Endothelial cell of umbilical vein (primary cell): ENCODE data around the gene ZNF423. TPM values are rescaled to one million over a fixed set of nuclear protein-coding genes. Genes with fewer than 3 reads are reported as not detected.

Experiments
- BruUV-seq: library from RNA; stranded (reverse); fragments of 400-500 nt; replicated peaks from 2 replicates; lab custom pipeline; 2021; lab: Mats Ljungman, UMichigan
- CTCF ChIA-PET: fragments of 300-600, 350-600 bp; sonication (Branson Sonifier 250); formaldehyde crosslinking; loops from one replicate; lab custom pipeline; 2021; ENCODE audit warnings: antibody characterized with exemption, inconsistent platforms; lab: Charles Lee
- POLR2A ChIA-PET: fragments of 300-600, 350-600 bp; sonication (Branson Sonifier 250); formaldehyde crosslinking; loops from one replicate; lab custom pipeline; 2021; ENCODE audit warnings: antibody characterized with exemption, inconsistent platforms; lab: Charles Lee
- DNase-seq: peaks from one replicate; pipeline ENCODE4 v3.0.0-alpha.2; 2011; ENCODE audit warnings: low read depth, low spot score
- FAIRE-seq: peaks from 2 replicates; lab custom pipeline; 2011; peaks lifted over from hg19 to GRCh38; lab: Jason Lieb, UNC
- H2AFZ ChIP-seq: 2 replicates; pipeline ENCODE4 v1.6.0; 2012; ENCODE audit warnings: low read depth, low read length, control low read depth, inconsistent platforms
- H3K27ac ChIP-seq: 2 replicates; pipeline ENCODE4 v1.5.1; 2011; ENCODE audit warnings: low read depth, mild to moderate bottlenecking, control low read depth, low read length, moderate library complexity; ENCODE audit not compliant: insufficient read depth
- H3K27me3 ChIP-seq, 2 experiments: 2 replicates each; pipeline versions ENCODE4 v1.6.0 to v1.6.1; 2011; ENCODE audit warnings: low read length in 2 of 2, mixed read lengths in 1 of 2; ENCODE audit not compliant: control insufficient read depth in 2 of 2, insufficient read depth in 2 of 2
- H3K36me3 ChIP-seq, 2 experiments: 2 replicates in 1 of 2; 3 replicates in 1 of 2; pipeline ENCODE4 v1.5.1; 2011; ENCODE audit warnings: low read length in 2 of 2, mild to moderate bottlenecking in 1 of 2, moderate library complexity in 1 of 2; ENCODE audit not compliant: control insufficient read depth in 2 of 2, insufficient read depth in 2 of 2; ENCODE audit errors: extremely low read depth in 1 of 2
- H3K4me1 ChIP-seq: 3 replicates; pipeline ENCODE4 v1.5.1; 2011; ENCODE audit warnings: mild to moderate bottlenecking, low read length; ENCODE audit not compliant: control insufficient read depth, insufficient read depth; ENCODE audit errors: extremely low read depth
- H3K4me2 ChIP-seq: 2 replicates; pipeline ENCODE4 v1.6.1; 2011; ENCODE audit warnings: low read length, control low read depth, mixed read lengths; ENCODE audit not compliant: insufficient read depth
- H3K4me3 ChIP-seq, 3 experiments: fragments of 200-600 bp in 1 of 3; sonication (generic), shearing (Covaris generic) in 1 of 3; replicated peaks in 1 of 3; 2 replicates each; pipeline ENCODE4 v1.5.1; 2011 to 2016; ENCODE audit warnings: control low read depth in 3 of 3, low read length in 3 of 3, mild to moderate bottlenecking in 2 of 3, inconsistent platforms in 1 of 3, low read depth in 1 of 3, moderate library complexity in 1 of 3; ENCODE audit not compliant: insufficient read depth in 1 of 3
- H3K79me2 ChIP-seq: 2 replicates; pipeline ENCODE4 v1.6.0; 2012; ENCODE audit warnings: low read length, inconsistent platforms; ENCODE audit not compliant: control insufficient read depth, insufficient read depth
- H3K9ac ChIP-seq: replicated peaks from 2 replicates; pipeline ENCODE3; 2011; ENCODE audit warnings: low read length, control low read depth; ENCODE audit not compliant: insufficient read depth; ENCODE audit errors: extremely low read depth
- H3K9me1 ChIP-seq: replicated peaks from 3 replicates; pipeline ENCODE4 v1.6.0; 2011; ENCODE audit warnings: mild to moderate bottlenecking, low read length; ENCODE audit not compliant: control insufficient read depth, insufficient read depth; ENCODE audit errors: extremely low read depth
- H3K9me3 ChIP-seq: replicated peaks from 2 replicates; pipeline ENCODE4 v1.5.1; 2012; ENCODE audit warnings: low read length, inconsistent platforms; ENCODE audit not compliant: control insufficient read depth, insufficient read depth
- H4K20me1 ChIP-seq: replicated peaks from 2 replicates; pipeline ENCODE3; 2011; ENCODE audit warnings: mild to moderate bottlenecking, low read length; ENCODE audit not compliant: control insufficient read depth, insufficient read depth; ENCODE audit errors: extremely low read depth
- CTCF ChIP-seq, 2 donors: IDR thresholded peaks; 1 replicate in 1 of 2; 2 replicates in 1 of 2; pipeline ENCODE4 v1.5.1; 2011; ENCODE audit warnings: low read length in 2 of 2, mild to moderate bottlenecking in 2 of 2, moderate library complexity in 2 of 2, control low read depth in 1 of 2, inconsistent platforms in 1 of 2, low read depth in 1 of 2; ENCODE audit not compliant: insufficient read depth in 1 of 2; ENCODE audit errors: extremely low read depth in 1 of 2
- EZH2 ChIP-seq: IDR thresholded peaks from 2 replicates; pipeline ENCODE4 v1.6.1; 2012; ENCODE audit warnings: borderline replicate concordance, low read depth, mild to moderate bottlenecking, moderate library complexity, low read length, inconsistent platforms; ENCODE audit not compliant: severe bottlenecking
- FOS ChIP-seq: IDR thresholded peaks from 2 replicates; pipeline ENCODE4 v1.6.1; 2011; ENCODE audit warnings: mild to moderate bottlenecking, low read length, moderate library complexity, borderline replicate concordance; ENCODE audit not compliant: insufficient read depth
- GATA2 ChIP-seq: IDR thresholded peaks from 2 replicates; pipeline ENCODE4 v1.7.0; 2011; ENCODE audit warnings: low read depth, mild to moderate bottlenecking, moderate library complexity, mixed read lengths, low read length; ENCODE audit not compliant: insufficient read length, insufficient read depth
- JUN ChIP-seq: IDR thresholded peaks from 2 replicates; pipeline ENCODE4 v1.6.1; 2011; ENCODE audit warnings: borderline replicate concordance, low read depth; ENCODE audit not compliant: insufficient read length, insufficient read depth
- MAX ChIP-seq: IDR thresholded peaks from 2 replicates; pipeline ENCODE4 v1.6.1; 2011; ENCODE audit not compliant: insufficient read depth, insufficient read length
- MYC ChIP-seq: IDR thresholded peaks from one replicate; pipeline ENCODE4 v1.6.1; 2011; ENCODE audit warnings: mild to moderate bottlenecking, low read depth, low read length
- POLR2A ChIP-seq: IDR thresholded peaks from 2 replicates; pipeline ENCODE4 v1.6.1; 2012; ENCODE audit warnings: low read depth, mild to moderate bottlenecking, control low read depth, low read length
- POLR2AphosphoS5 ChIP-seq: IDR thresholded peaks from 2 replicates; pipeline ENCODE4 v1.6.1; 2012; ENCODE audit warnings: low read depth, mild to moderate bottlenecking, control low read depth, low read length, moderate library complexity; ENCODE audit not compliant: insufficient read depth
- dilution Hi-C: fragments of 300-500 bp; cut with MboI; formaldehyde crosslinking; loops from one replicate; pipeline ENCODE4 v1.15.0; 2019; ENCODE audit warnings: low sequenced_read_pairs; ENCODE audit not compliant: extremely low pct_ligation_motif_present
- intact Hi-C: fragments of 100-400 bp; cut with micrococcal nuclease; formaldehyde crosslinking; loops from one replicate; pipeline ENCODE4 v1.10.0; 2022
- polyA plus RNA-seq, 4 experiments: library from polyadenylated mRNA; depleted of rRNA in 3 of 4; stranded (reverse) in 3 of 4; unstranded in 1 of 4; fragments of >200 nt; gene quantifications; 2 replicates each; pipeline versions ENCODE4 v1.2.1 to v1.2.3, GENCODE V29; 2011 to 2012; ENCODE audit warnings: missing spikeins in 1 of 4
- total RNA-seq: library from RNA; stranded (reverse); gene quantifications from 2 replicates; pipeline ENCODE4 v1.2.3, GENCODE V29; 2021

The ZNF423 gene
- total and polyA plus RNA-seq, 2 donors (not counting 3 experiments of a cell fraction or from before 2014, with no cell fraction given) = 2.2 to 8.1 TPM

GRCh38 chr16:49733313-49734009 is 122.5 kb downstream of the ZNF423 start:
- no peak for TF ChIP-seq JUN
- TF ChIP-seq MYC = no peak
- TF ChIP-seq MAX = no peak
- no peak for TF ChIP-seq CTCF (IDR thresholded peaks at IDR 0.05; ENCODE audit: extremely low read depth in 1 of 2, insufficient read depth in 1 of 2, low read depth in 1 of 2, low read length in 2 of 2)
- TF ChIP-seq EZH2 = no peak
- TF ChIP-seq POLR2AphosphoS5 = no peak
- TF ChIP-seq FOS = no peak
- TF ChIP-seq GATA2 = no peak
- TF ChIP-seq POLR2A = no peak
- ChIA-PET POLR2A (no interaction called here), CTCF (no interaction called here)
- no peaks in the 10 kb centered on the region for H3K36me3 ChIP-seq
- H3K4me1 ChIP-seq = no peaks in the 10 kb centered on the region
- no peaks in the 10 kb centered on the region for H3K9me1 ChIP-seq
- H3K27me3 ChIP-seq = no peaks in the 10 kb centered on the region
- H3K79me2 ChIP-seq = no peaks in the 10 kb centered on the region
- no peak overlapping the region for H3K4me2 ChIP-seq
- H2AFZ ChIP-seq = no peak overlapping the region
- FAIRE-seq = no peak
- dilution Hi-C loops = no loop called here
- H3K9ac ChIP-seq = no peak overlapping the region
- no peak for DNase-seq
- H3K9me3 ChIP-seq = no peaks in the 10 kb centered on the region
- H4K20me1 ChIP-seq = no peaks in the 10 kb centered on the region
- no TSS peak for BruUV-seq
- no peak overlapping the region for H3K27ac ChIP-seq
- intact Hi-C loops = no loop called here
- no peak overlapping the region for H3K4me3 ChIP-seq
